Nephron progenitor cell (in vitro differentiated cells): Measurements from ENCODE around the gene KIAA0232.
"Not testable (repeated sequence)": the region's sequence is repeated elsewhere in the genome, so short reads cannot be mapped to it uniquely, and the experiment has no call there.

Source experiments
- DNase-seq: peaks from one replicate; pipeline ENCODE4 v3.0.0; 2021
- H3K27ac Mint-ChIP-seq: 2 replicates; pipeline ENCODE4 v1.8.0; 2021; ENCODE audit warnings: mild to moderate bottlenecking, moderate library complexity, mixed read lengths
- H3K27me3 Mint-ChIP-seq: 2 replicates; pipeline ENCODE4 v1.8.0; 2021; ENCODE audit warnings: mild to moderate bottlenecking, low read depth, mixed read lengths; ENCODE audit not compliant: poor library complexity
- H3K36me3 Mint-ChIP-seq: 2 replicates; pipeline ENCODE4 v1.8.0; 2021; ENCODE audit warnings: low read depth, mixed read lengths
- H3K4me1 Mint-ChIP-seq: 2 replicates; pipeline ENCODE4 v1.8.0; 2021; ENCODE audit warnings: mixed read lengths
- H3K4me3 Mint-ChIP-seq: 2 replicates; pipeline ENCODE4 v1.8.0; 2021; ENCODE audit warnings: mild to moderate bottlenecking, moderate library complexity, mixed read lengths
- H3K9me3 Mint-ChIP-seq: 2 replicates; pipeline ENCODE4 v1.8.0; 2021; ENCODE audit warnings: mild to moderate bottlenecking, moderate library complexity, mixed read lengths
- CTCF ChIP-seq: fragments of 200-600 bp; sonication (generic); IDR thresholded peaks from 2 replicates; pipeline ENCODE4 v1.5.0; 2021; ENCODE audit warnings: antibody characterized with exemption

KIAA0232 gene

GRCh38 chr4:6781561-6781960, 966 bp upstream of the KIAA0232 start:
- no peak for DNase-seq
- Mint-ChIP-seq H3K27ac (no peak overlapping the region), H3K4me3 (peak overlapping the region; percentile 74), H3K27me3 (peaks cover 21% of the 10 kb centered on the region), H3K4me1 (peaks cover 55% of the 10 kb centered on the region), H3K36me3 (peaks cover 10% of the 10 kb centered on the region), H3K9me3 (no peaks in the 10 kb centered on the region)
- no peak for TF ChIP-seq CTCF

GRCh38 chr4:6782846-6783110, 251 bp downstream of the KIAA0232 start:
- peaks cover 21% of the 10 kb centered on the region for H3K27me3 Mint-ChIP-seq
- TF ChIP-seq CTCF = no peak
- H3K9me3 Mint-ChIP-seq = no peaks in the 10 kb centered on the region
- peaks cover 51% of the 10 kb centered on the region for H3K4me1 Mint-ChIP-seq
- no peak overlapping the region for H3K4me3 Mint-ChIP-seq
- DNase-seq = no peak
- peaks cover 17% of the 10 kb centered on the region for H3K36me3 Mint-ChIP-seq
- no peak overlapping the region for H3K27ac Mint-ChIP-seq

GRCh38 chr4:6783111-6783981, 819 bp downstream of the KIAA0232 start:
- peak; percentile 94 for DNase-seq
- Mint-ChIP-seq H3K27ac (peak overlapping the region; percentile 83), H3K4me3 (peak overlapping the region; percentile 91), H3K27me3 (peaks cover 19% of the 10 kb centered on the region), H3K4me1 (peaks cover 49% of the 10 kb centered on the region), H3K36me3 (peaks cover 23% of the 10 kb centered on the region), H3K9me3 (no peaks in the 10 kb centered on the region)
- no peak for TF ChIP-seq CTCF

- no peak for DNase-seq
- peak overlapping the region; percentile 12 for H3K4me3 Mint-ChIP-seq
- H3K27ac Mint-ChIP-seq = peak overlapping the region; percentile 53
- TF ChIP-seq CTCF = no peak
- H3K9me3 Mint-ChIP-seq = peaks cover 5% of the 10 kb centered on the region
- H3K27me3 Mint-ChIP-seq = peaks cover 9% of the 10 kb centered on the region
- peaks cover 42% of the 10 kb centered on the region for H3K36me3 Mint-ChIP-seq
- H3K4me1 Mint-ChIP-seq = peaks cover 37% of the 10 kb centered on the region
Observed at GRCh38 chr4:6785572-6785925, 3.0 kb downstream of the KIAA0232 start.

- Mint-ChIP-seq H3K4me3 (no peak overlapping the region), H3K9me3 (peaks cover 25% of the 10 kb centered on the region), H3K4me1 (peaks cover 25% of the 10 kb centered on the region), H3K36me3 (peaks cover 65% of the 10 kb centered on the region), H3K27me3 (peaks cover 3% of the 10 kb centered on the region), H3K27ac (peak overlapping the region; percentile 43)
- DNase-seq = no peak
- TF ChIP-seq CTCF = no peak
Observed at GRCh38 chr4:6788123-6788522, 5.6 kb downstream of the KIAA0232 start.

GRCh38 chr4:6791245-6791644, 8.7 kb downstream of the KIAA0232 start:
- not testable (repeated sequence) for H3K27me3 Mint-ChIP-seq, H3K27ac Mint-ChIP-seq, DNase-seq, H3K4me1 Mint-ChIP-seq, H3K4me3 Mint-ChIP-seq
- Mint-ChIP-seq H3K9me3 (peaks cover 41% of the 10 kb centered on the region), H3K36me3 (peaks cover 84% of the 10 kb centered on the region)

- H3K4me3 Mint-ChIP-seq = not testable (repeated sequence)
Observed at GRCh38 chr4:6791796-6792195, 9.3 kb downstream of the KIAA0232 start.

More at GRCh38 chr4:6791796-6792195, 9.3 kb downstream of the KIAA0232 start:
- H3K4me1 Mint-ChIP-seq, H3K27ac Mint-ChIP-seq, DNase-seq, H3K27me3 Mint-ChIP-seq: not testable (repeated sequence)
- Mint-ChIP-seq H3K36me3 (peaks cover 90% of the 10 kb centered on the region), H3K9me3 (peaks cover 41% of the 10 kb centered on the region)
